RPMI8226 (cell line): ENCODE measurements around the gene ITGAX.
"Not testable (repeated sequence)": the region's sequence is repeated elsewhere in the genome, so short reads cannot be mapped to it uniquely, and the experiment has no call there.

Experiments used
- DNase-seq: peaks from one replicate; pipeline ENCODE4 v3.0.0-alpha.2; 2015

The ITGAX gene

DNA sequence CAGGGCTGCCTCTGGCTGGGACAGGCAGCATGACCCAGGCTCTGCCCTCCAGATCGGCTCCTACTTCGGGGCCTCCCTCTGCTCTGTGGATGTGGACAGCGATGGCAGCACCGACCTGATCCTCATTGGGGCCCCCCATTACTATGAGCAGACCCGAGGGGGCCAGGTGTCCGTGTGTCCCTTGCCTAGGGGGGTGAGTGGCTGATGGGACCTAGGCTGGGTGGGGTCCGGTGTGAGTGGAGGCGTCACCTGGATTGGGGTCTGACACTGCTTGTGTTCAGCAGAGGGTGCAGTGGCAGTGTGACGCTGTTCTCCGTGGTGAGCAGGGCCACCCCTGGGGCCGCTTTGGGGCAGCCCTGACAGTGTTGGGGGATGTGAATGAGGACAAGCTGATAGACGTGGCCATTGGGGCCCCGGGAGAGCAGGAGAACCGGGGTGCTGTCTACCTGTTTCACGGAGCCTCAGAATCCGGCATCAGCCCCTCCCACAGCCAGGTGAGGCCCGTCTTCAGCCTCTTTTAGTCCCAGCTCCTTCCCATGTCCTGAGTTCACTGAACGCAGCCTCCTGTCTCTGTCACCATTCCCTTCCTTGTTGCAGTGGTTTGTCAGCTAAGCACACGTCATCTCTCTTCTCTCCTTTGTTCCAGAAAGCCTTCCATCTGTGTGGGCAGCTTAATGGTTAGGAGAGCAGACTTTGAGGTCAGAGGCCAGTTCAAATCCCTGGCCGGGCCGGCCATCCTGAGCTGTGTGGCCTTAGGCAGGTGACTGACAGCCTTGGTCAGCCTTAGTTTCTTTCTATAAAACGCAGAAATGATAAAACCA is 56.3 kb downstream of the ITGAX start:
- no peak for DNase-seq

DNA sequence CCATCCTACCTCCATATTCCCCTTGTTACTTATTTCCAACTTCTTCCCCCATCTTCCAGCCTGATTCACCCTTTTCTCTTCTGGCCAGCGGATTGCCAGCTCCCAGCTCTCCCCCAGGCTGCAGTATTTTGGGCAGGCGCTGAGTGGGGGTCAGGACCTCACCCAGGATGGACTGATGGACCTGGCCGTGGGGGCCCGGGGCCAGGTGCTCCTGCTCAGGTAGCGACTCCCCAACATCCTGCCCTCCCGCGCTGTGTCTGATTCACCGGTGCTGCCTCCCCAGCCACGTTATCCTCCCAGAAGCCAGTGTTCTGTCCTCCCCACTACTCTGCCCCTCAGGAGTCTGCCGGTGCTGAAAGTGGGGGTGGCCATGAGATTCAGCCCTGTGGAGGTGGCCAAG is 57.8 kb downstream of the ITGAX start:
- DNase-seq, result no peak

GRCh38 chr16:31413381-31413780 is 58.4 kb downstream of the ITGAX start:
- DNase-seq, result no peak

- DNase-seq, result no peak
Observed at GRCh38 chr16:31413943-31414342, 59.0 kb downstream of the ITGAX start.

DNA sequence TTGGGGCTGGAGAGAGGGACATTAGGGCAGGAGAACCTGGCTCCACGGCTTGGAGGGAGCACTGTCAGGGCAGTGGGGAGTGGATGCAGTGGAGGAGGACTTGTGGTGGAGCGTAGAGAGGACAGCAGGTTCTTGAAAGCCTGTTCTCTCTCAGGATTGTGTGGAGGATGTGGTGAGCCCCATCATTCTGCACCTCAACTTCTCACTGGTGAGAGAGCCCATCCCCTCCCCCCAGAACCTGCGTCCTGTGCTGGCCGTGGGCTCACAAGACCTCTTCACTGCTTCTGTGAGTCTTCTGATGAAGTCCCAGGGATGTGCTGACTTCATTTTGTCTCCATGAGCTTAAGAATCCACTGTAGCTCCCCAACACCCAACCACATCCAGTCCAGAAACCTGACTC is 59.7 kb downstream of the ITGAX start:
- no peak for DNase-seq

DNA sequence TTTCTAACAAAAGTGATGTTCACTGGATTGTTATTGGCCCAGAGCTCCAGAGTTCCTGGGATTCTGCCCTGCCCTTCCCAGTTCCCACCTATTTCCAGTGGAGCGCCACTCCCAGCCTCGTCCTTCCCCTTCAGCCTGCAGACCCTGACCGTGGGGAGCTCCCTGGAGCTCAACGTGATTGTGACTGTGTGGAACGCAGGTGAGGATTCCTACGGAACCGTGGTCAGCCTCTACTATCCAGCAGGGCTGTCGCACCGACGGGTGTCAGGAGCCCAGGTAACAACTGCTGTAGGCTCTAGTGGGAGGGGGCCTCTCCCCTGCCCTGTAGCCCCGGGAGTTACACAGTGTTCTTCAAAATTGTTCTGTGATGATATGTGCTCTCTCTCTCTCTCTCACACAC is 61.4 kb downstream of the ITGAX start:
- DNase-seq, result no peak

DNA sequence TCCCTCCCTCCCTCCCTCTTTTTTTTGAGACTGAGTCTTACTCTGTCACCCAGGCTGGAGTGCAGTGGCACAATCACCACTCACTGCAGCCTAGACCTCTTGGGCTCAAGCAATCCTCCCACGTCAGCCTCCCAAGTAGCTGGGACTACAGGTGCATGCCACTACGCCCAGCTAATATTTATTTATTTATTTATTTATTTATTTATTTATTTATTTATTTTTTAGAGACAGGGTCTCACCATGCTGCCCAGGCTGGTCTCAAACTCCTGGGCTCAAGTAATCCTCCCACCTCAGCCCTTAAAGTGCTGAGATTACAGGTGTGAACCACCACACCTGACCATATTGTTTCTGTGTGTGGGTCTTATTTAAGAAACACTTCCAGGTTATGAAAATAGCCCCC is 62.1 kb downstream of the ITGAX start:
- not testable (repeated sequence) for DNase-seq

DNA sequence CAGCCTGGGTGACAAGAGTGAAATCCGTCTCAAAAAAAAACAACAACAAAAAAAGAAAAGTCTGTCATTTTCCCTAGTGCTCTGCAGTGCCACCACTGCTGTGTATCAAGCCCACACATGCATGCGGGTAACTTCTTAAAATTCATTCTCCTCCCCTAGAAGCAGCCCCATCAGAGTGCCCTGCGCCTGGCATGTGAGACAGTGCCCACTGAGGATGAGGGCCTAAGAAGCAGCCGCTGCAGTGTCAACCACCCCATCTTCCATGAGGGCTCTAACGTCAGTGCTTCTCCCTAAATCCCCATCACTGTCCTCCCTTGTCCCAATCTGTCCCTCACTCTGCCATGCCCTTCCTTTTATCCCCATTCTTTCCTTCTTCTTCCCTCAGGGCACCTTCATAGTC is 62.9 kb downstream of the ITGAX start:
- DNase-seq, result no peak

GRCh38 chr16:31420037-31420436 is 65.1 kb downstream of the ITGAX start:
- no peak for DNase-seq

DNA sequence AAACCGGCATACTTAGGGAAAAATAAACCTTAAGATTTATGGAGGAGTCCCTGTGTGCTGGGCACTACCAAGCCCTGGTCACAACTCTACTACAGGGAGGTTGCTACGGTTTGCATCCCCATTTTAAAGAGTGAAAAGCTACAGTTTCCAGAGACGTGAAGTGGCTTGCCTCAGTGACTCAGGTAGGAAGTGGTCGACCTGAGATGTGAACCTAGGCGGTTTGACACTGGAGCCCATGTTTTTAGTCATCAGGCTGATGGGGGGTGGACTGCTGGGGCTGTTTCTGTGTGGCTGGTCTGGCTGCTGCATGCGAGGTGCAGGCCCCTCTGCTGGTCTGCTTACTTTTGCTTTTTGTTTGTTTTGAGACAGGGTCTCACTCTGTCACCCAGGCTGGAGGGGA is 66.6 kb downstream of the ITGAX start:
- no peak for DNase-seq

DNA sequence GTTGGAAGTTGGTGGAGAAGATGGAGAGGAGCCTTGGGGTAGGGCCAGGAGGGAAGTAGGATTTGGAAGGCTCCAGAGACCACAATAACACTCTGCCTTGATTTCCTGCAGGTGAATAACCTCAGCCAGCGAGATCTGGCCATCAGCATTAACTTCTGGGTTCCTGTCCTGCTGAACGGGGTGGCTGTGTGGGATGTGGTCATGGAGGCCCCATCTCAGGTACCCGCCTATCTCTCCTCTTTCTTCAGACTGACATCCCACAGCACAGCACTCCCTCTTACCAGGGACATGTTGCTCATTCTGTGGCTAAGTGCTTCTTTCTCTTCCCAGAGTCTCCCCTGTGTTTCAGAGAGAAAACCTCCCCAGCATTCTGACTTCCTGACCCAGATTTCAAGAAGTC is 68.3 kb downstream of the ITGAX start:
- DNase-seq, result no peak

GRCh38 chr16:31423801-31424200 is 68.8 kb downstream of the ITGAX start:
- DNase-seq, result no peak

DNA sequence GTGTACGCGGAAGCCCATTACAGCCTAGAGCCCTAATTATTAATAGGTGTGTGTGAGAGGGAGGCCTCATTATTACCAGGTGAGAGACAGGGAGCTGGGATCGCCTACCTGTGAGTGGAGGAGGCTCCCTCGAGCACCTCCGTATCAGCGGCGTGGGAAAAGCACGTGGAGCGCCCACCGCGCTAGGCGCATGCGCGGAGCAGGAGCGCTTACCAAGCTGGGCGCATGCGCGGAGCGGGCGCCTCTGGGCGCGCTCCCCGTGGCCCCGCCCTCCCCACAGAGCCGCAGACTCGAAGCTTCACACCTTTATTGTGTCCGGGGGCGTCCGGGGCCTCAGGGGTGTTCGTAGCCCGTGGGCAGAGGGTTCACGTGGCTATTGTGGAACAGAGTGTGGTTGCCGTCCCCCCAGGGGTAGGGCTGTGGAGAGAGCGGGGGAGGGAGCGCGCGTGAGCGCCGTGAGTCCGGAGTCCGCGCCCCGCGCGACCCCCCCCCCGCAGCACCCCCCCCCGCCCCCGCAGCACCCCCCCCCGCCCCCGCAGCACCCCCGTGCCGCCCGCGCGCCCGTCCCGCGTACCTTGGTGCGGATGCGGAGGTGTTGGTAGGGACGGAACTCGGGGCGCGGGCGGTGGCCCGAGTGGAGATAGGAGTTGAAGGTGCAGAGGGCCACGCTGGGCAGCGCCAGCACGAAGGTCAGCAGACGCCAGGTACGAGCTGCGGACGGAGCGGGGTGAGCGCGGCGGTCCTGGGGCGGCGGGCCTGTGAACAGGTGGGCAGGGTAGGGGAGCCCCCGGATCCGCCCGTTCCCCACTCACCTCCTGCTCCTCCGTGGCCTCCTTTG is 72.7 kb downstream of the ITGAX start:
- no peak for DNase-seq

DNA sequence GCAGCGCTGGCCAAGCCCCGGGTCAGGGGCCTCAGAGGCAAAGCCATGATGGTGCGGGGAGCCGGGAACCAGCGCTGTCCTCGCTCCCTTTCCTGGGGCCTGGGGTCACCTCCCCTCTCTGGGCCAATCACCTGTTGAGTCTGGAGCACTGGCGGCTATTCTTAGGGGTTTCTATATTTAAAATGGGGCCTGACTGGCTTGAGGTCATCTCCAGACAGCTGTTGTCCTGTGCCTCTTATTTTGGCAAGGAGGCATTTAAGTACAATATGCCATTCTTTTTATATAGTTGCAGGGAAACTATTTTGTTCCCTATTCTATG is 73.3 kb downstream of the ITGAX start, which contains the start of gene COX6A2:
Gene COX6A2 (minus strand): TSS at position 82 of the 319 bp plus-strand sequence. CDS start 35 bp downstream, at position 47.
- DNase-seq, result no peak

DNA sequence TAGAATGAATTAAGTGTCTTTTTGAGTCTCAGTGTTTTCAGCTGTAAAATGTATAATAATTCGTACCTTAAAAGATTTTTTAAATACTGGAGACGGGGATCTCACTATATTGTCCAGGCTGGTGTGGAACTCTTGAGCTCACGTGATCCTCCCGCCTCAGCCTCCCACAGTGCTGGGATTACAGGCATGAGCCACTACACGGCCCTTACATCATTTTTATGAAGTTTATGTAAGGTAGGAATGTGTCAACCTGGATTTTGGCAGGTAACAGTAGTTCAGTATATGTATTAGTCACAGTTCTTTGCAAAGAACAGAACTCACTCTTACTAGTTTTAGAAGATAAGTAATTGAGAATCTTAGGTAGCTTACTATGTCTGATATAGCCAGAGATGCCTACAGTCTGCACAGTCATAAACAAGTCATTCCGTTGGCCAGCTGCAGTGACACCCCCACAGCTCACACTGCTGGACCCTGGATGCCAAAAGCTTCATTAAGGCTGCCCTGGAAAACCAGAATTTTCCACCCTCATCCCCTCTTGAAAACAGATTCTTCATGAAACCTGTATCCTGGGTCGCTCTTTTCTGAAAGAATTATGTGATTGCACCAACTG is 73.8 kb downstream of the ITGAX start:
- no peak for DNase-seq

DNA sequence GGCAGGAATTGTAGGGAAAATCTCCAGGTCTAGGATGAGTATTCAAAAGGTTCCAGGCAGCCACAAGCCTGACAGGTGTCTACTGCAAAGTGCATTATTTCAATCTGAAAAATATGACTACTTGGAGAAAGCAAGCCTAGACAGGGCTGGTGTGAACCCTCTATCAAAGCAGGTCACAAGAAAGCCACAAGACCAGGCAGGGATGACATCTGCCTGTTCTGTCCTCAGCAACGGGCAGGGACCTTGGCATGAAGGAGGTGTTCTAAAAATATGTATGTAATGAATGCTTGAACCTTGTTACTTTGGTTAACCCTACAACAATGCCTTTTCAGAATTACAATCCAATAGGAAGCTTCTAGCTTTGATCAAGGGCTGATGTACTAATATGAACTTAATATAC is 74.3 kb downstream of the ITGAX start:
- peak; percentile 53 for DNase-seq

- DNase-seq, result no peak
Observed at GRCh38 chr16:31429796-31430195, 74.8 kb downstream of the ITGAX start.

- peak; percentile 82 for DNase-seq
Observed at GRCh38 chr16:31430380-31431052, 75.5 kb downstream of the ITGAX start.
